Subcutaneous abdominal adipose tissue (tissue), 5 donors: ENCODE data around the gene STAM.

Source experiments
- H3K27ac ChIP-seq: one replicate; pipeline ENCODE4 v1.7.0; 2013; ENCODE audit warnings: low read depth, mild to moderate bottlenecking, inconsistent platforms, low read length, moderate library complexity
- H3K27me3 ChIP-seq, 5 donors: one replicate each; pipeline ENCODE4 v1.7.0; 2013; ENCODE audit warnings: low read length in 5 of 5, inconsistent platforms in 1 of 5; ENCODE audit not compliant: control insufficient read depth in 5 of 5, insufficient read depth in 4 of 5
- H3K36me3 ChIP-seq, 5 donors: one replicate each; pipeline ENCODE4 v1.7.0; 2013; ENCODE audit warnings: low read length in 5 of 5; ENCODE audit not compliant: control insufficient read depth in 5 of 5, insufficient read depth in 5 of 5
- H3K4me1 ChIP-seq, 5 donors: one replicate each; pipeline ENCODE4 v1.7.0; 2013; ENCODE audit warnings: low read length in 5 of 5, mild to moderate bottlenecking in 3 of 5, moderate library complexity in 1 of 5; ENCODE audit not compliant: control insufficient read depth in 5 of 5, insufficient read depth in 5 of 5
- H3K4me3 ChIP-seq, 5 donors: one replicate each; pipeline ENCODE4 v1.7.0; 2013; ENCODE audit warnings: low read length in 5 of 5, low read depth in 1 of 5
- H3K9ac ChIP-seq, 5 donors: one replicate each; pipeline ENCODE4 v1.7.0; 2013; ENCODE audit warnings: low read length in 5 of 5, mild to moderate bottlenecking in 4 of 5, moderate library complexity in 3 of 5
- H3K9me3 ChIP-seq, 5 donors: one replicate each; pipeline ENCODE4 v1.7.0; 2013; ENCODE audit warnings: low read length in 5 of 5; ENCODE audit not compliant: control insufficient read depth in 5 of 5
- donor health status: healthy.
- donor health status: healthy.
- donor health status: healthy.
- donor health status: healthy.
- donor health status: healthy.

Gene STAM

GRCh38 chr10:17655567-17656146 lies 11.7 kb downstream of the STAM start:
- Histone ChIP-seq H3K9me3 (peaks cover 0 to 4% (median 0%) of the 10 kb centered on the region in 5 donors), H3K4me3 (no peak overlapping the region), H3K4me1 (peaks cover 0 to 19% (median 4%) of the 10 kb centered on the region in 5 donors), H3K36me3 (peaks cover 0 to 7% (median 0%) of the 10 kb centered on the region in 5 donors), H3K9ac (no peak overlapping the region), H3K27me3 (no peaks in the 10 kb centered on the region), H3K27ac (no peak overlapping the region)

DNA sequence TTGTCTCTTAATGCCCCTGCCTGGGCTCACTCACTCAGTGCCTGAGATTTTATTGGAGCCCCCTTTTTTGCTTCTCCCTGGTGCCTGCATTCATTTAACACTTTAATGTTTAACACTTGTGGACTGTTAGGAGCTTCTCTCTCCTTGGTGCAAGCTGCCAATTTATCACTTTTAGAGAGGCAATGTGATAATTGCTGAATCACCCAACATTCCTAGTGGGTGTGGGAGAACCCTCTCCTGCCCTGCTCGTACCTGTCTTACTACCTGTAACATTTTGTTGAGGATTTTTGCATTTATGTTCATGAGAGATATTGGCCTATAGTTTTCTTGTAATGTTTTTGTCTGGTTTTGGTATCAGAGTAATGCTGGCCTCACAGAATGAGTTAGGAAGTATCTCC lies 13.2 kb downstream of the STAM start:
- Histone ChIP-seq H3K9me3 (peaks cover 0 to 4% (median 0%) of the 10 kb centered on the region in 5 donors), H3K27ac (no peak overlapping the region), H3K4me3 (no peak overlapping the region), H3K9ac (no peak overlapping the region), H3K27me3 (no peaks in the 10 kb centered on the region), H3K36me3 (peaks cover under 1 to 14% (median 7%) of the 10 kb centered on the region in 5 donors), H3K4me1 (peaks cover 0 to 14% (median 4%) of the 10 kb centered on the region in 5 donors)

DNA sequence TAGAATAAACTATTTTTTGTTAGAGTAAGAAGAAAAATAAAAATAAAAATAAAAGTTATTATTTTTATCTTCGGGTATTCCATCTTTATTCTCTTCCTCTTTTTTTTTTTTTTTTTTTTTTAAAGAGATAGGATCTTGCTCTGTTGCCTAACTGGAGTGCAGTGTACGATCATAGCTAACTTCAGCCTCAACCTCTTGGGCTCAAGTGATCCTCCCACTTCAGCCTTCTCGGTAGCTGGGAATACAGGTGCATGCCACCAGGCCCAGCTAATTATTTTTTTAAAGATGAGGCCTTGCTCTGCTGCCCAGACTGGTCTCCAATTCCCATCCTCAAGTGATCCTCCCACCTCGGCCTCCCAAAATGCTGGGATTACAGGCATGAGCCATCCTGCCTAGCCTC lies 15.4 kb downstream of the STAM start:
- no peak overlapping the region for H3K27ac ChIP-seq

DNA sequence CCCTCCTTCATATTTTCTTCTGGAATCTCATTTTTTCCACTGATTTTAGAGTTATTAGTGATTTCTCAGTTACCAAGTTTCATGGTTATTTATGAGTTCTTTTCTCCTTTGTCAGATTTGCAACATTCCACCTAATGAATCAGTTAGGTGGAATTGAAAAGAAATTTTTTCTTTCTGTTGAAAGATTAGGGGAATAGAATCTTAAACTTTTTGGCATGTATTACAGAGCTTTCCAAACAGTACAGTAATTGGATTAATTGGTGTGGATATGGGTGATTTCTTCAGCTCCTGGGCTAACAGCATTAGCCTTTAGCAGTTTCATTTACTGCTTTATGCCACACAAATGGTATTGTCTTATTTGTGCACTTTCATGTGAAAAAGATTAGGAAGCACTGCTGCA lies 17.0 kb downstream of the STAM start:
- no peak overlapping the region for H3K4me3 ChIP-seq
- H3K4me1 ChIP-seq, result peaks cover 0 to 12% (median 0%) of the 10 kb centered on the region in 5 donors
- no peaks in the 10 kb centered on the region for H3K27me3 ChIP-seq
- H3K9ac ChIP-seq, result no peak overlapping the region
- peaks cover 3 to 14% (median 7%) of the 10 kb centered on the region in 5 donors for H3K36me3 ChIP-seq
- no peak overlapping the region for H3K27ac ChIP-seq
- H3K9me3 ChIP-seq, result peaks cover 0 to 4% (median 0%) of the 10 kb centered on the region in 5 donors

More for the DNA sequence above, 15.4 kb downstream of the STAM start:
- H3K4me1 ChIP-seq, result peaks cover 0 to 14% (median 4%) of the 10 kb centered on the region in 5 donors
- peaks cover 3 to 14% (median 7%) of the 10 kb centered on the region in 5 donors for H3K36me3 ChIP-seq
- peaks cover 0 to 4% (median 0%) of the 10 kb centered on the region in 5 donors for H3K9me3 ChIP-seq
- no peaks in the 10 kb centered on the region for H3K27me3 ChIP-seq
- H3K9ac ChIP-seq, result no peak overlapping the region
- no peak overlapping the region for H3K4me3 ChIP-seq

- Histone ChIP-seq H3K4me3 (no peak overlapping the region), H3K4me1 (peaks cover 0 to 14% (median 1%) of the 10 kb centered on the region in 5 donors), H3K9me3 (peaks cover 0 to 4% (median 0%) of the 10 kb centered on the region in 5 donors), H3K27me3 (no peaks in the 10 kb centered on the region), H3K27ac (no peak overlapping the region), H3K9ac (no peak overlapping the region), H3K36me3 (peaks cover 3 to 14% (median 7%) of the 10 kb centered on the region in 5 donors)
These were observed 17.6 kb downstream of the STAM start for GRCh38 chr10:17661510-17661909.

DNA sequence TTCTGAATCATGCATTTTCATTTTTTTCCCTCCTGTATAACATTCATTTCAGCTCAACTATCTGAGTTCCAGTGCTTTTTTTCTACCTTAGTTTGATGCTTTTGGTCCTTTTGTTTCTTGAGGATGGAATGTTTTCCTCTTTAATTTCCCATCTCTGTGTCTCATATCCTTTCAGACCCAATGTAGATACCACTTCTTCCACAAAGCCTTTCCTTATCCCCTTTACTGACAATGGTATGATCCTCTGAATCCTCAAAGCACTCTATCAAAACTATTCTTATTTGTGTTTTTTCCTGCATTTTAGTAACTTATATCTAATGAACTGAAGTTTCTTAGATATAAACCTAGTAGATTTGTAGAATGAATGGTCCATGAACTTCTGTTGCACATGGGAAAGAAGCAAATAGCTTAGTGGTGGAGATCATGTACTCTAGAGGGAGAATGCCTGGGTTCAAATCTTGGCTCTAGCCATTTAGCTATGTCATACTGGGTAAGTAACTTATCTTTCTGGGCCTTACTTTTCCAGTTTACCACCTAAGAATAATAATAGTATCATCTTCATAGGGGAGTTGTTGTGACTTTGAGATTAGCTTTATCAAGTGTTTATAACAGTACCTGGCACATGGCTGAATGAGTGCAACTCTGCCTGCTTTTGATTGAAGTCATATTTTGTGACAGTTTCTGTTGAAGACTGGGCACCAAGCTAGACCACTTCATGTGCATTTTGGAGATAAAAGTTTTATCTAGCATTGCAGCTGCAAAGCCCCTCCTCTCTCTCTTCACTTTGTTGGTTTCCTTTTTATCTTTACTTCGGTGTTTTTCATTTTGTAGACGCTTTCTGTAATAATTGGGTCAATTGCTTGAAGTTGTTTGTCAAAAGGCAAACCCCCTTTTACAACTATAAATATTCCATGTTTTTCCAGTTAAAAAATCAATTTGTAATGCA lies 18.5 kb downstream of the STAM start:
- peaks cover 0 to 4% (median 0%) of the 10 kb centered on the region in 5 donors for H3K9me3 ChIP-seq
- H3K36me3 ChIP-seq, result peaks cover 3 to 14% (median 7%) of the 10 kb centered on the region in 5 donors
- no peaks in the 10 kb centered on the region for H3K27me3 ChIP-seq
- H3K9ac ChIP-seq, result no peak overlapping the region
- H3K27ac ChIP-seq, result no peak overlapping the region
- H3K4me3 ChIP-seq, result no peak overlapping the region
- H3K4me1 ChIP-seq, result peaks cover 0 to 13% (median 4%) of the 10 kb centered on the region in 5 donors

- peaks cover 3 to 14% (median 7%) of the 10 kb centered on the region in 5 donors for H3K36me3 ChIP-seq
These were observed 19.5 kb downstream of the STAM start for GRCh38 chr10:17663450-17663849.

GRCh38 chr10:17665747-17666146 lies 21.8 kb downstream of the STAM start:
- H3K27ac ChIP-seq, result peak overlapping the region; percentile 82

More at GRCh38 chr10:17663450-17663849, 19.5 kb downstream of the STAM start:
- Histone ChIP-seq H3K9ac (no peak overlapping the region), H3K9me3 (peaks cover 0 to 1% (median 0%) of the 10 kb centered on the region in 5 donors), H3K27me3 (no peaks in the 10 kb centered on the region), H3K27ac (peak overlapping the region; percentile 8), H3K4me1 (peaks cover 0 to 13% (median 5%) of the 10 kb centered on the region in 5 donors), H3K4me3 (no peak overlapping the region)

DNA sequence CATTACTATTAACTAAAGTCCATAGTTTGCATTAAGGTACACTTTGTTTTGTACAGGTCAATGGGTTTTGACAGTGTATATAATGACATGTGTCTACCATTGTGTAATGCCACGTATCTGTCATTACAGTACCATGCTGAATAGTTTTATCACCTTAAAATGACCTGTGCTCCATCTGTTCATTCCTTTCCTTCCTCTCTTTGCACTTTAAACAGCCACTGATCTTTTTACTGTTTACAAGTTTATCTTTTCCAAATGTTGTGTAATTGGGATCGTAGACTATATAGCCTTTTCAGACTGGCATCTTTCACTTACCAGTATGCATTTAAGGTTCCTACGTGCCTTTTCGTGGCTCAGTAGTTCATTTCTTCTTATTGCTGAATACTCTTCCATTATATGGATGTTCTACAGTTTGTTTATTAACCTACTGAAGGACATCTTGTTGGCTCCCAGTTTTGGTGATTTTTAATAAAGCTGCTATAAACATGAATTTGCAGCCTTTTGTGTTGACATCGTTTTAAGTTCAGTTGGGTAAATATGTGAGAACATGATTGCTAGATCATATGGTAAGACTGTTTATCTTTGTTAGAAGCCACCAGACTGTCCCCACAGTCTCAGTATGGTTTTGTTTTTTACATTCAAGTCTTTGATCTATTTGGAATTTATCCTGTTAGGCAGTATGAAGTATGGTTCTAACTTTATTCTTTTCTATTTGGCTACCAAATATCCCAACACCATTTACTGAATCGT lies 24.7 kb downstream of the STAM start:
- peaks cover 0 to 28% (median 12%) of the 10 kb centered on the region in 5 donors for H3K4me1 ChIP-seq
- H3K36me3 ChIP-seq, result no peaks in the 10 kb centered on the region

More at GRCh38 chr10:17665747-17666146, 21.8 kb downstream of the STAM start:
- Histone ChIP-seq H3K4me1 (peaks cover 0 to 15% (median 7%) of the 10 kb centered on the region in 5 donors), H3K9me3 (no peaks in the 10 kb centered on the region), H3K4me3 (peak overlapping the region in 3 of 5 donors; percentile 3 to 43 (median 25)), H3K36me3 (peaks cover 3 to 14% (median 7%) of the 10 kb centered on the region in 5 donors), H3K27me3 (no peaks in the 10 kb centered on the region), H3K9ac (peak overlapping the region in 4 of 5 donors; percentile 29 to 85 (median 51))

More for the DNA sequence above, 24.7 kb downstream of the STAM start:
- H3K27me3 ChIP-seq, result no peaks in the 10 kb centered on the region
- H3K9me3 ChIP-seq, result no peaks in the 10 kb centered on the region
- H3K27ac ChIP-seq, result no peak overlapping the region
- H3K9ac ChIP-seq, result no peak overlapping the region
- no peak overlapping the region for H3K4me3 ChIP-seq
